Type B pancreatic cell (in vitro differentiated cells): ENCODE results near the gene KASH5. TPM values are rescaled to one million over a fixed set of nuclear protein-coding genes. Genes with fewer than 3 reads are reported as not detected.
A peak's percentile ranks its signal among the peaks of the same experiment; 100 is the strongest.

Experiments
- DNase-seq: peaks from one replicate; pipeline ENCODE4 v3.0.0; 2021; ENCODE audit warnings: mixed read lengths; ENCODE audit not compliant: unreplicated experiment; ENCODE audit errors: extremely low spot score
- H3K27ac Mint-ChIP-seq: 2 replicates; pipeline ENCODE4 v1.8.0; 2021; ENCODE audit warnings: mild to moderate bottlenecking, mixed read lengths
- H3K27me3 Mint-ChIP-seq: 2 replicates; pipeline ENCODE4 v1.8.0; 2021; ENCODE audit warnings: mixed read lengths
- H3K36me3 Mint-ChIP-seq: 2 replicates; pipeline ENCODE4 v1.8.0; 2021; ENCODE audit warnings: mixed read lengths
- H3K4me1 Mint-ChIP-seq: one replicate; pipeline ENCODE4 v1.8.0; 2021; ENCODE audit warnings: mixed read lengths; ENCODE audit not compliant: unreplicated experiment
- H3K4me3 Mint-ChIP-seq: 2 replicates; pipeline ENCODE4 v1.8.0; 2021; ENCODE audit warnings: mild to moderate bottlenecking, mixed read lengths
- H3K9me3 Mint-ChIP-seq: 2 replicates; pipeline ENCODE4 v1.8.0; 2021; ENCODE audit warnings: mixed read lengths
- CTCF ChIP-seq: fragments of 200-600 bp; sonication (generic); conservative IDR thresholded peaks from 2 replicates; pipeline ENCODE4 v1.5.0; 2021; ENCODE audit warnings: antibody characterized with exemption, mild to moderate bottlenecking
- long read RNA-seq: library from polyadenylated mRNA; unstranded; transcript quantifications from one replicate; pipeline ENCODE4 v2.0.0, GENCODE V29; 2020
- total RNA-seq: library from RNA; stranded (reverse); gene quantifications from 2 replicates; pipeline ENCODE4 v1.2.1, GENCODE V29; 2021; ENCODE audit warnings: low replicate concordance

KASH5 gene, protein sequence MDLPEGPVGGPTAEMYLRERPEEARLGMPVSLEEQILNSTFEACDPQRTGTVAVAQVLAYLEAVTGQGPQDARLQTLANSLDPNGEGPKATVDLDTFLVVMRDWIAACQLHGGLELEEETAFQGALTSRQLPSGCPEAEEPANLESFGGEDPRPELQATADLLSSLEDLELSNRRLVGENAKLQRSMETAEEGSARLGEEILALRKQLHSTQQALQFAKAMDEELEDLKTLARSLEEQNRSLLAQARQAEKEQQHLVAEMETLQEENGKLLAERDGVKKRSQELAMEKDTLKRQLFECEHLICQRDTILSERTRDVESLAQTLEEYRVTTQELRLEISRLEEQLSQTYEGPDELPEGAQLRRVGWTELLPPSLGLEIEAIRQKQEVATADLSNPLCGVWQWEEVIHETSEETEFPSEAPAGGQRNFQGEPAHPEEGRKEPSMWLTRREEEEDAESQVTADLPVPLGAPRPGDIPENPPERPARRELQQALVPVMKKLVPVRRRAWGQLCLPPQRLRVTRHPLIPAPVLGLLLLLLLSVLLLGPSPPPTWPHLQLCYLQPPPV
- total RNA-seq: not detected in 2 replicates
- long read RNA-seq: 0 reads

- Mint-ChIP-seq H3K4me3 (no peak within 1 kb of the TSS), H3K27ac (no peak within 1 kb of the TSS), H3K9me3 (peaks cover 5% of the 10 kb centered on the region), H3K27me3 (peaks cover 26% of the 10 kb centered on the region), H3K4me1 (peaks cover 4% of the 10 kb centered on the region), H3K36me3 (no peaks in the 10 kb centered on the region)
- no peak for TF ChIP-seq CTCF
- DNase-seq: no peak
These were observed at the start of gene KASH5 for GRCh38 chr19:49387936-49388372. Gene KASH5 (plus strand): TSS chr19:49388249. CDS start chr19:49390884, 2,635 bp downstream.

DNA sequence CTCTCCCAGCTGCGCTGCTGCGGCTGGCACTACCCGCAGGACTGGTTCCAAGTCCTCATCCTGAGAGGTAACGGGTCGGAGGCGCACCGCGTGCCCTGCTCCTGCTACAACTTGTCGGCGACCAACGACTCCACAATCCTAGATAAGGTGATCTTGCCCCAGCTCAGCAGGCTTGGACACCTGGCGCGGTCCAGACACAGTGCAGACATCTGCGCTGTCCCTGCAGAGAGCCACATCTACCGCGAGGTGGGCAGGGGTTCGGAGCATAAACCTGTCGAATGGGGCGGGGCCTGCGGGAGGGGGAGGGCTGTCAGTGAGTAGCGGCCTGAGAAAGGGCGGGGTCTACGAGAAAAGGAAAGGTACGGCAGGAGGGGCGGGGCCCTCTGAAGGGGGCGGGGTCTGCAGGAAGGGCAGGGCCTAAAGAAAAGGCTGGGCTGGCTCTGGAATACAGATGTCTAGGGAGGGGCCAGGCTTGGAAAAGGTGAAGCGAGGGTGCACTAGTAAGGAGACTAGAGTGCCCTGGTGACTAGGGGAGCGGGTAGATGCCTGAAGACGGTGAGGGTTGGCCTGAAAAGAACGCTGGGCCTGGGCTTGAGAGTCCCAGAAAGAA lies 49.3 kb upstream of the KASH5 start:
- Mint-ChIP-seq H3K36me3 (peaks cover 18% of the 10 kb centered on the region), H3K4me1 (peaks cover 17% of the 10 kb centered on the region), H3K27me3 (peaks cover 10% of the 10 kb centered on the region), H3K27ac (peak overlapping the region; percentile 85), H3K9me3 (no peaks in the 10 kb centered on the region), H3K4me3 (peak overlapping the region; percentile 84)
- DNase-seq: peak; percentile 85
- no peak for TF ChIP-seq CTCF

DNA sequence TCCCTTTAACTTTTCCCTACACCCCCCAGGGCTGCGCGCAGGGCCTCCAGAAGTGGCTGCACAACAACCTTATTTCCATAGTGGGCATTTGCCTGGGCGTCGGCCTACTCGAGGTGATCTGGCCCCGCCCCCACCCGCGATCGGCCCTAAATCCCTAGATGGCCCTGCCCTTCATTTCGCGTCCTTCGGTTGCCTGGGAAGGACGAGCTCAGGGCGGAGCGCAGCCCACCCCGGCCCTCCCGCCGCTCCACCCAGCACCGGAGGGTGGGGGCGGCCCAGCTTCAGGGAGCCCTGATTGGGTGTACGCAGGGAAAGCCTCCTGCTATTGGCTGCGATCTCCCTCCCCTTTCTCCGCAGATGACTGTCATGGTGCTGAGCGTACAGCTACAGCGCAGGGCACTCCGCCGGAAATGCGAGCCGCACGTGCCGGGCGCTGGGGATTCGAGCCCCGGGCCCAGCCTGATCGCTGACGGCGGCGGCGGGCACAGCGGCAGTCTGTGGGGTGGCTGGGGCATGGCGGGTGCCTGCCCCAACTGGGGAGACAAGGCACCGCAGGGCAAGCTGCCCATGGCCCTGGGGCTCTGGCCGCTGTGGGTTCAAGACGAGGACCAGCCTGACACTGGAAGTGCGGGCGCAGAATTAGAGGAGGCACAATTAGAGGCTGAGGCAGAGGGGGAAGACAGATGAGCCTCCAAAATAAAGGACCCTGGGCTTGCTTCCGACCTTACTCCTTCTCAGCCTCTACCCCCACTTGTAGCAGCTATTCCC lies 48.6 kb upstream of the KASH5 start:
- no peaks in the 10 kb centered on the region for H3K9me3 Mint-ChIP-seq
- H3K27me3 Mint-ChIP-seq: peaks cover 10% of the 10 kb centered on the region
- peaks cover 17% of the 10 kb centered on the region for H3K4me1 Mint-ChIP-seq
- DNase-seq: peak; percentile 85
- peak overlapping the region; percentile 85 for H3K27ac Mint-ChIP-seq
- H3K36me3 Mint-ChIP-seq: peaks cover 19% of the 10 kb centered on the region
- TF ChIP-seq CTCF: no peak
- peak overlapping the region; percentile 84 for H3K4me3 Mint-ChIP-seq

DNA sequence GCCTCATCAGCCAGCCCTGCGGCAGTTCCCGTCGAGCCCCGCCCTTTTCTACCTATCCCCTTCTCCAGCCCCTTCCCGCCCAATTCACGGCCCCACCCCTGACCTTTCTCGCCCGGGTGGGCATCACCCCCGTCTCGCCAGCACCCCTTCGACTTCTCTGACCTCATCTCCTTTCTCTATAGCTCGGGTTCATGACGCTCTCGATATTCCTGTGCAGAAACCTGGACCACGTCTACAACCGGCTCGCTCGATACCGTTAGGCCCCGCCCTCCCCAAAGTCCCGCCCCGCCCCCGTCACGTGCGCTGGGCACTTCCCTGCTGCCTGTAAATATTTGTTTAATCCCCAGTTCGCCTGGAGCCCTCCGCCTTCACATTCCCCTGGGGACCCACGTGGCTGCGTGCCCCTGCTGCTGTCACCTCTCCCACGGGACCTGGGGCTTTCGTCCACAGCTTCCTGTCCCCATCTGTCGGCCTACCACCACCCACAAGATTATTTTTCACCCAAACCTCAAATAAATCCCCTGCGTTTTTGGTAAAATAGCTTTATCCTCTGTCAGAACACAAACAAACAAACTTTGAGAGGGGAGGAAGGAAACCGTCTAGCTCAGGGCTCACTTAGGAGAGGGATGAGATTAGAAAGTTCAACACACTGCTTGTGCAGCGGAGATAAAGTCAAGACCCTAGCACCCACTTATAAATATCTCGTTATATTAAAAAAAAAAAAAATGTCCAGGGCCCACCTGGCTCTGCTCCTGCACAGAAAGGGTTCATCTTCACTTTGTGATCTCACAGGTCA lies 47.8 kb upstream of the KASH5 start:
- DNase-seq: no peak
- H3K4me1 Mint-ChIP-seq: peaks cover 17% of the 10 kb centered on the region
- peaks cover 10% of the 10 kb centered on the region for H3K27me3 Mint-ChIP-seq
- H3K36me3 Mint-ChIP-seq: peaks cover 27% of the 10 kb centered on the region
- H3K27ac Mint-ChIP-seq: peak overlapping the region; percentile 23
- no peak for TF ChIP-seq CTCF
- H3K9me3 Mint-ChIP-seq: no peaks in the 10 kb centered on the region
- H3K4me3 Mint-ChIP-seq: peak overlapping the region; percentile 65
